Mesendoderm (in vitro differentiated cells): ENCODE measurements around the gene TNS2.

Experiments used
- DNase-seq: peaks from one replicate; pipeline ENCODE4 v3.0.0; 2013
- H2AK5ac ChIP-seq: 2 replicates; pipeline ENCODE4 v1.6.1; 2013; ENCODE audit warnings: low read length, inconsistent platforms
- H2BK120ac ChIP-seq: 2 replicates; pipeline ENCODE4 v1.6.1; 2013; ENCODE audit warnings: low read depth, mild to moderate bottlenecking, low read length, moderate library complexity, mixed read lengths
- H2BK15ac ChIP-seq: replicated peaks from 2 replicates; pipeline ENCODE4 v1.6.1; 2013; ENCODE audit warnings: low read depth, mild to moderate bottlenecking, moderate library complexity
- H2BK5ac ChIP-seq: 2 replicates; pipeline ENCODE4 v1.6.1; 2013; ENCODE audit warnings: low read length, inconsistent platforms
- H3K18ac ChIP-seq: 2 replicates; pipeline ENCODE4 v1.6.1; 2013; ENCODE audit warnings: mild to moderate bottlenecking, low read length, mixed read lengths
- H3K23ac ChIP-seq: one replicate; pipeline ENCODE4 v1.6.1; 2013; ENCODE audit warnings: low read length
- H3K27ac ChIP-seq: 2 replicates; pipeline ENCODE4 v1.5.1; 2013; ENCODE audit warnings: low read depth, mild to moderate bottlenecking, inconsistent platforms, low read length, moderate library complexity
- H3K27me3 ChIP-seq: 2 replicates; pipeline ENCODE4 v1.6.1; 2013; ENCODE audit warnings: low read length, control low read depth, mild to moderate bottlenecking, inconsistent platforms; ENCODE audit not compliant: insufficient read depth, poor library complexity
- H3K36me3 ChIP-seq: 2 replicates; pipeline ENCODE4 v1.6.1; 2013; ENCODE audit warnings: low read length, inconsistent platforms; ENCODE audit not compliant: control insufficient read depth, insufficient read depth
- H3K4ac ChIP-seq: one replicate; pipeline ENCODE4 v1.6.1; 2013; ENCODE audit warnings: low read depth, mild to moderate bottlenecking, low read length, moderate library complexity
- H3K4me1 ChIP-seq: 2 replicates; pipeline ENCODE4 v1.6.1; 2013; ENCODE audit warnings: low read depth, low read length, inconsistent platforms; ENCODE audit not compliant: control insufficient read depth
- H3K4me2 ChIP-seq: 2 replicates; pipeline ENCODE4 v1.6.1; 2013; ENCODE audit warnings: low read length
- H3K4me3 ChIP-seq: 2 replicates; pipeline ENCODE4 v1.5.1; 2013; ENCODE audit warnings: mild to moderate bottlenecking, low read length
- H3K56ac ChIP-seq: one replicate; pipeline ENCODE4 v1.6.1; 2013; ENCODE audit warnings: low read length
- H3K79me1 ChIP-seq: 2 replicates; pipeline ENCODE4 v1.6.1; 2013; ENCODE audit warnings: low read length, inconsistent platforms
- H3K79me2 ChIP-seq: 2 replicates; pipeline ENCODE4 v1.6.1; 2013; ENCODE audit warnings: mild to moderate bottlenecking, low read length; ENCODE audit not compliant: control insufficient read depth, insufficient read depth
- H3K9ac ChIP-seq: 2 replicates; pipeline ENCODE4 v1.6.1; 2013; ENCODE audit warnings: low read length, inconsistent platforms
- H4K5ac ChIP-seq: one replicate; pipeline ENCODE4 v1.6.1; 2013; ENCODE audit warnings: low read length
- H4K8ac ChIP-seq: one replicate; pipeline ENCODE4 v1.6.1; 2013; ENCODE audit warnings: low read depth, mild to moderate bottlenecking, control low read depth, low read length, moderate library complexity
- WGBS: extraction: QIAGEN DNeasy Blood & Tissue Kit; methylation state at CpG from one replicate; pipeline ENCODE4 v1.1.7; 2013; ENCODE audit warnings: low lambda C conversion rate, missing lambda C conversion rate; ENCODE audit not compliant: insufficient coverage; ENCODE audit errors: extremely low coverage; 5-methylcytosine and 5-hydroxymethylcytosine counted together

The TNS2 gene

GRCh38 chr12:53062011-53062961 is 12.4 kb downstream of the TNS2 start:
- no peak overlapping the region for H2BK120ac ChIP-seq
- no peak overlapping the region for H3K4me3 ChIP-seq
- no peaks in the 10 kb centered on the region for H3K27me3 ChIP-seq
- no peak overlapping the region for H2BK5ac ChIP-seq
- H3K4ac ChIP-seq, result no peak overlapping the region
- no peak overlapping the region for H3K4me2 ChIP-seq
- no peak overlapping the region for H3K18ac ChIP-seq
- H4K5ac ChIP-seq, result no peak overlapping the region
- H2BK15ac ChIP-seq, result no peak overlapping the region
- H3K9ac ChIP-seq, result no peak overlapping the region
- H3K23ac ChIP-seq, result no peak overlapping the region
- no peak overlapping the region for H3K27ac ChIP-seq
- no peaks in the 10 kb centered on the region for H3K4me1 ChIP-seq
- DNase-seq, result no peak
- no peaks in the 10 kb centered on the region for H3K79me2 ChIP-seq
- no peak overlapping the region for H3K56ac ChIP-seq
- H3K36me3 ChIP-seq, result peaks cover 1% of the 10 kb centered on the region
- H4K8ac ChIP-seq, result no peak overlapping the region
- no CpG with 5 or more reads among the region's 20 CpGs for WGBS
- no peaks in the 10 kb centered on the region for H3K79me1 ChIP-seq
- H2AK5ac ChIP-seq, result no peak overlapping the region

DNA sequence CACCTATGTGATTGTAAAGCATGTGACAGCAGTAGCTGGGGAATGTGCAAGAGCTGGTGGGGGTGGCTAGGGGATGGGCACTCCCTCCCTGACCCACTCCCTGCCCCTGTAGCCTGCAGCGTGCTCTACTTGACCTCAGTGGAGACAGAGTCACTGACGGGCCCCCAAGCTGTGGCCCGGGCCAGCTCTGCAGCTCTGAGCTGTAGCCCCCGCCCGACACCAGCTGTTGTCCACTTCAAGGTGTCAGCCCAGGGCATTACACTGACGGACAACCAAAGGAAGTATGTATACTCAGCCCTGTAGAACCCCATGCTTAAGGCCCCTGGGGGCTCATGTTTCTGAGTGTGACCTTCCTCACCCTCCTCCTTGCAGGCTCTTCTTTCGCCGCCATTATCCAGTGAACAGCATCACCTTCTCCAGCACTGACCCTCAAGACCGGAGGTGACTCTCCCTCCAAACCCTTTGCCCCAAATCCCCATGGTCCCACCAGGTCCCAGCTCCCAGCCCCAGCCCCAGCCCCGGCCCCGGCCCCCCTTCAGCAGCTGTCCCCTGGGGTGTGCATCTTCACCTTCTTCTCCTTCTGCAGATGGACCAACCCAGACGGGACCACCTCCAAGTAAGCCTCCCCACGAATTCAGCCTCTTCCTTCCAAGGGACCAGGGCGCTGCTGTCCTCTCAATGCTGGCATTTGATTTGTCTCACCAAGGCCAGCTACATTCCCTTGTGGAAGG is 13.3 kb downstream of the TNS2 start:
- Histone ChIP-seq H3K4ac (no peak overlapping the region), H3K27me3 (no peaks in the 10 kb centered on the region), H2BK5ac (no peak overlapping the region), H3K18ac (no peak overlapping the region), H3K27ac (no peak overlapping the region), H3K36me3 (peaks cover 1% of the 10 kb centered on the region), H2AK5ac (no peak overlapping the region), H2BK15ac (no peak overlapping the region), H3K4me3 (no peak overlapping the region), H3K23ac (no peak overlapping the region), H3K79me1 (no peaks in the 10 kb centered on the region), H3K4me1 (no peaks in the 10 kb centered on the region), H4K5ac (no peak overlapping the region), H3K56ac (no peak overlapping the region), H4K8ac (no peak overlapping the region), H3K4me2 (no peak overlapping the region), H2BK120ac (no peak overlapping the region), H3K79me2 (no peaks in the 10 kb centered on the region), H3K9ac (no peak overlapping the region)
- no CpG with 5 or more reads among the region's 14 CpGs for WGBS
- no peak for DNase-seq

- Histone ChIP-seq H3K36me3 (peaks cover 1% of the 10 kb centered on the region), H3K27ac (no peak overlapping the region), H3K23ac (no peak overlapping the region), H4K8ac (no peak overlapping the region), H3K4me1 (no peaks in the 10 kb centered on the region), H2BK5ac (no peak overlapping the region), H2BK15ac (no peak overlapping the region), H2AK5ac (no peak overlapping the region), H3K18ac (no peak overlapping the region), H3K9ac (no peak overlapping the region), H3K27me3 (no peaks in the 10 kb centered on the region), H3K4ac (no peak overlapping the region), H2BK120ac (no peak overlapping the region), H3K79me2 (no peaks in the 10 kb centered on the region), H3K79me1 (no peaks in the 10 kb centered on the region), H3K56ac (no peak overlapping the region), H3K4me3 (no peak overlapping the region), H4K5ac (no peak overlapping the region), H3K4me2 (no peak overlapping the region)
- DNase-seq, result no peak
- WGBS, result no CpG with 5 or more reads among the region's 13 CpGs
These were observed 14.1 kb downstream of the TNS2 start for GRCh38 chr12:53063708-53064612.

DNA sequence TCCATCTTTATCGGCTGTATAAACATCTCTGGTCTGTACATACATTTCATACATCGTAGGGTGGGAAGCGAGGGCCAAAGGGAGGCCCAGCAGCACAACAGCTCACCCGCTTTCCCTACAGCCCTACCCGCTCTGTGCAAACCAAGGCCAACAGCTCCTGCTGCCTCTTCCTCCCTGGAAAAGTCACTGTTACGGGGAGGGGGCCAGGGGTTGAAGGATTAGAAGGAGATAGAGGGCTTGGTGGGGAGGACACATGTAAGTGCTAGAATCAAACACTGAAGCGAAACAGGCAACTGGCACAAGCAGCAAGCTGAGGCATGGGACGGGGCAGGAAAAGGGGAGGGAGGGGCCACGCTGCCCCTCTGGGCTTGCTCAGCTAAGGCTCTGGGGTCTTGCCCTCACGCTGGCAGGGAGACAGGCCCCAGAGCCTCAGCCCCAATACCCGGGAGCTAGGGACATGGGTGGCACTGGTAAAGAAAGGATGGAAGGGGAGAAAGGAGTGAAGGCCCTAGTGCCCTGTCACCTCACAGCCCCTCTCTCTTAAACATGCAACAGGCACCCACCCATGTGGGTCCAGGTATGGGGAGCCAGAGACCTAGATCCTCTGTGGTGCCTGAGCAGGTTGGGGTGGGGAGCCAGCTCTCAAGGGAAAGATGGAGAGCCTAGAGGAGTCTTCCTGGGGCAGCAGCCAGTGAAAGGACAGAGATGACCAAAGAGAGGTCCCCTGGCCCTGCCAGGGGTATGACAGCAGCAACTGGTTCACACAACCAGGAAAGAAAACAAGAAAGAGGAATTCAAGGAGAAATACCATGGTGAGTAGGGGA is 15.0 kb downstream of the TNS2 start:
- H2AK5ac ChIP-seq, result no peak overlapping the region
- H3K4me1 ChIP-seq, result no peaks in the 10 kb centered on the region
- H3K56ac ChIP-seq, result no peak overlapping the region
- H3K27ac ChIP-seq, result no peak overlapping the region
- no peak overlapping the region for H3K9ac ChIP-seq
- no peaks in the 10 kb centered on the region for H3K27me3 ChIP-seq
- no peak overlapping the region for H3K18ac ChIP-seq
- no peak overlapping the region for H2BK5ac ChIP-seq
- H3K23ac ChIP-seq, result no peak overlapping the region
- no peaks in the 10 kb centered on the region for H3K79me2 ChIP-seq
- no peak overlapping the region for H4K8ac ChIP-seq
- H2BK15ac ChIP-seq, result no peak overlapping the region
- H3K4me3 ChIP-seq, result no peak overlapping the region
- no peak overlapping the region for H3K4me2 ChIP-seq
- DNase-seq, result no peak
- H4K5ac ChIP-seq, result no peak overlapping the region
- peaks cover 1% of the 10 kb centered on the region for H3K36me3 ChIP-seq
- no peak overlapping the region for H3K4ac ChIP-seq
- H2BK120ac ChIP-seq, result no peak overlapping the region
- no peaks in the 10 kb centered on the region for H3K79me1 ChIP-seq
- no CpG with 5 or more reads among the region's 11 CpGs for WGBS

DNA sequence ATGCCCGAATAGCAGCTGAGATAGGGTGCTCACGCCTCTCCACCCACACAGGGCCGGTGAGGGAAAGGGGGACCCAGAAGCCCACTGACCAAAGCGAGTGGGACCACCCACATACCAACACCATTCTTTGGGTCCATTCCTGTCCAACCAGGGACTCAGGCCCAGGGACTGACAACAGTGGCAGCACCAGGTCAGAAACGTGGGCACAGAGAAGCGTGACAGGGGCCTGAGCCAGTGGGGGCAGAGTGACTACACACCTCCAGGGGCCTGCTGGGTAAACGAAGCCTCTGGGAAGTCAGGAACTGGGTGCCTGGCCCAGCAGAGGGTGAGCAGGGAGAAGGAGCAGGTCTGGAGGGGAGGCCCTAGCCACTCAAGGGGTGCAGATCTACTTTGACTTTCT is 15.6 kb downstream of the TNS2 start:
- H3K56ac ChIP-seq, result no peak overlapping the region
- H3K36me3 ChIP-seq, result peaks cover 1% of the 10 kb centered on the region
- no peak overlapping the region for H3K18ac ChIP-seq
- H3K4me3 ChIP-seq, result no peak overlapping the region
- no peak overlapping the region for H3K9ac ChIP-seq
- no peak overlapping the region for H2BK15ac ChIP-seq
- H3K4me2 ChIP-seq, result no peak overlapping the region
- no peaks in the 10 kb centered on the region for H3K4me1 ChIP-seq
- no peak overlapping the region for H4K8ac ChIP-seq
- H2AK5ac ChIP-seq, result no peak overlapping the region
- H3K4ac ChIP-seq, result no peak overlapping the region
- no peak overlapping the region for H2BK120ac ChIP-seq
- no peak overlapping the region for H3K27ac ChIP-seq
- H3K79me2 ChIP-seq, result no peaks in the 10 kb centered on the region
- no peak overlapping the region for H2BK5ac ChIP-seq
- WGBS, result no CpG with 5 or more reads among the region's 7 CpGs
- no peak overlapping the region for H4K5ac ChIP-seq
- no peaks in the 10 kb centered on the region for H3K27me3 ChIP-seq
- no peaks in the 10 kb centered on the region for H3K79me1 ChIP-seq
- no peak overlapping the region for H3K23ac ChIP-seq
- no peak for DNase-seq
